GM18511 (cell line): ENCODE data around the gene BOLA1.
A peak's percentile ranks its signal among the peaks of the same experiment; 100 is the strongest.
"Not testable (repeated sequence)": the region's sequence is repeated elsewhere in the genome, so short reads cannot be mapped to it uniquely, and the experiment has no call there.

Experiments
- ATAC-seq: cut with Tn5 transposase; IDR thresholded peaks from one replicate; pipeline ENCODE4 v1.9.1; 2021; ENCODE audit warnings: mild to moderate bottlenecking, moderate library complexity; ENCODE audit not compliant: unreplicated experiment

Gene BOLA1

DNA sequence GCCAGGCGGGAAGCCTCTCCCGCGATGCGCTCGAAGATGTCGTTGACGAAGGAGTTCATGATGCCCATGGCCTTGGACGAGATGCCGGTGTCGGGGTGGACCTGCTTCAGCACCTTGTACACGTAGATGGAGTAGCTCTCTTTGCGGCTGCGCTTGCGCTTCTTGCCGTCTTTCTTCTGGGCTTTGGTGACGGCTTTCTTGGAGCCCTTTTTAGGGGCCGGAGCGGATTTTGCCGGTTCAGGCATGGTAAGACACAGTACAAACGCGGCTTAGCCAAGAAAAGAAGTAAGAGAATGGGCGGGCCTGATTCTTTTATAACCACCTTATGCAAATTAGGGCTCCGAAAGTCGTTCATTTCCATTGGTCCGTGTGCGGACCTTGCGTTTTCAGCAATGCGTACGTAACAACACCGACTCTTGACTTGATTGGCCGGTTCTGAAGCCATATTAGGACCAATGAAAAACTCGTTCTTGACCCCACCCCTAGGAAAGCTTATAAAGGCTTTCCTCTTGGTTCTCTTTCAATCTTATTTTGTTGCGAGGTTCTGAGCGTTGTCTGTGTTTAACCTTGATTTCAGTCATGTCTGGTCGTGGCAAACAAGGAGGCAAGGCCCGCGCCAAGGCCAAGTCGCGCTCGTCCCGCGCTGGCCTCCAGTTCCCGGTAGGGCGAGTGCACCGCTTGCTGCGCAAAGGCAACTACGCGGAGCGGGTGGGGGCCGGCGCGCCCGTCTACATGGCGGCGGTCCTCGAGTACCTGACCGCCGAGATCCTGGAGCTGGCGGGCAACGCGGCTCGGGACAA, 12.8 kb upstream of the BOLA1 start:
- peak; percentile 63 for ATAC-seq

DNA sequence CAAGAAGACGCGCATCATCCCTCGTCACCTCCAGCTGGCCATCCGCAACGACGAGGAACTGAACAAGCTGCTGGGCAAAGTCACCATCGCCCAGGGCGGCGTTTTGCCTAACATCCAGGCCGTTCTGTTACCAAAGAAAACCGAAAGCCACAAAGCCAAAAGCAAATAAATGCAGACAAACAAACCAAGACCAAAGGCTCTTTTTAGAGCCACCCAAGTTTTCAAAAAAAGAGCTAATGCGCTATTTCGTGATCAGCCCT, 12.2 kb upstream of the BOLA1 start:
- not testable (repeated sequence) for ATAC-seq

GRCh38 chr1:149887456-149888246, 11.7 kb upstream of the BOLA1 start:
- ATAC-seq: peak; percentile 52

- peak; percentile 17 for ATAC-seq
These were observed 10.9 kb upstream of the BOLA1 start for GRCh38 chr1:149888247-149888998.

DNA sequence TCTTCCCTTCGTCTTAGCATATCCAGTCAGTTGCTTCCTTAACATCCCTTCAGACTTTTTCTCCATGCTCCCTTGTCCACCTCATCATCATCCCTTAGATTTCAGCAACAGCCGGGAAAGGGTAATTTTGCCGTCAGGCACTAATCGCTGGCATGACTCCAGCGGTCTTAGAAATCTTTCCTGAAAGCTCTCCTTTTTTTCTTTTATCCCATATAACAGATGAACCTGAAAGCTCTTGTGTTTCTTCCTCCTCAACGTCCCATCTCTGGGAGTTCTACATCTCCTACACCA, 10.4 kb upstream of the BOLA1 start:
- ATAC-seq: no peak

DNA sequence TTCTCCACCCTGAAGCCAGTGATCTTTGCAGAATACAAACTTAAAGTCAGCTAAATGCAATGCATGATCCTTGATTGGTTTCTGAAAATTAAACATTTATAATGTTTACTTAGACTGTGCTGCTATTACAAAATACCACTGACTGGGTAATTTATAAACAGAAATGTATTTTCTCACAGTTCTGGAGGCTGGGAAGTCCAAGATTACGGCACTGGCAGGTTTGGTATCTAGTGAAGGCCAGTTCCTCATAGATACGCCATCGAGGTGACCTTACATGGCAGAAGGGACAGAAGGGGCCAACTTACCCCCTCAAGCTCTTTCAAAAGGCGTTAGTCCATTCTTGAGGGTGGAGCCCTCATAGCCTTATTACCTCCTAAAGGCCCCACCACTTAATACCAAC, 2.8 kb upstream of the BOLA1 start:
- ATAC-seq: no peak

GRCh38 chr1:149903836-149904491, 4.6 kb downstream of the BOLA1 start:
- no peak for ATAC-seq

- no peak for ATAC-seq
These were observed 7.3 kb downstream of the BOLA1 start for GRCh38 chr1:149906570-149907075.

DNA sequence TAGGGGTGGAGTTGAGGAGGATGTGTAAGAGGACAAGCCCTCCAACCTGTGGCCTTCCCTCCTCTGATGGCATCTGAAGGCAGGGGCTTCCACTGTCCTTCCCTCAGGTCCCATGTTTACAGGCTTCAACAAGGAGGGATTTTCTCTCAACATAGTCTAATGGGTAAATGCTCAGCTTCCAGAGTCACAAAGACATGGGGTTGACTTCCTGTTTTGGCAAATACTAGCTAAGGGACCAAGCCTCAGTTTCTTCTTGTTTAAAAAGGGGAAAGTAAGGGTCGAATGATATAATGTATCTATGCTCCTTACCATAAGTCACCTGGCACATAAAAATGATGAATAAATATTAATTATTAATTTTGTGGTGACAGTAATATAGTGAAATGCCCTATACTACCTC, 15.2 kb downstream of the BOLA1 start:
- no peak for ATAC-seq

DNA sequence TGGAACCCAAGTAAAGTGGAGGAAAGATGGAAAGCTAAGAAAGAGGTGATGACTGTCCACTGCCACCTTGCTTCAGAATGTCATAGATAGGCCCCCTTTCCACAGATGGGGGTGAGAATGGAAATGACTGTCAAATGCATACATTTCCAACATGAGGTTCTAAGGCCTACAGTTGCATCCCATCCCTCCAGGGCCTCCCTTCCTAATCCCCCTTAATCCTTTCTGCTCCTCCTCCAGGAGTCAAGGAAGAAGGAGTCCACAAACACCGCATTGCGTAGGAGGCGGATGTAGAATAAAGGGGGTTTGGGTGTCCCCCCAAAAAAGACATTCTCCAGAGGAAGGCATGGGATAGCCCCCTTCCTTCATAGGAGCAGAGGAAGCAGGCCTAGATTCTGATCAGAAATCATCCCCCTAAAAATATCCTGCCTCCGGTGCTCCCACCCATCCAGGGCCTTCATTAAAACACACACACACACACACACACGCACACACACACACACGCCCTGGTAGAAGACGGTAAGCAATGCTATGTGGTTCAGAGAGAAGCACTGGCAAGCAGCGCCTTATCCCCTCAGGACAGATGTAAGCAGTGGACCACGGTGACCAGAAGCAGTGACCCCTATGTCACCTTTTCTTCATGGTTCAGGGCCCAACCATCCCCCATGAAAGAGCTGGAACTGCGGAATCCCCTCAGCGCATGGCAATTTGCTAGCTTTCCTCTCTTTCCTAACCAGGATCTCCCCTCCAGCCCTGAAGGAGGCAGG, 16.2 kb downstream of the BOLA1 start:
- no peak for ATAC-seq

- ATAC-seq: no peak
These were observed 17.0 kb downstream of the BOLA1 start for GRCh38 chr1:149916193-149916897.

- no peak for ATAC-seq
These were observed 17.5 kb downstream of the BOLA1 start for GRCh38 chr1:149916898-149917252.

- ATAC-seq: no peak
These were observed 18.3 kb downstream of the BOLA1 start, which contains the start of gene SV2A for GRCh38 chr1:149917571-149918144. TSS of gene SV2A (minus strand) at chr1:149917844. CDS start at chr1:149913840, 4,004 bp downstream.

- ATAC-seq: no peak
These were observed 24.3 kb downstream of the BOLA1 start for GRCh38 chr1:149923626-149924025.

- ATAC-seq: no peak
These were observed 26.0 kb downstream of the BOLA1 start for GRCh38 chr1:149925345-149925744.

DNA sequence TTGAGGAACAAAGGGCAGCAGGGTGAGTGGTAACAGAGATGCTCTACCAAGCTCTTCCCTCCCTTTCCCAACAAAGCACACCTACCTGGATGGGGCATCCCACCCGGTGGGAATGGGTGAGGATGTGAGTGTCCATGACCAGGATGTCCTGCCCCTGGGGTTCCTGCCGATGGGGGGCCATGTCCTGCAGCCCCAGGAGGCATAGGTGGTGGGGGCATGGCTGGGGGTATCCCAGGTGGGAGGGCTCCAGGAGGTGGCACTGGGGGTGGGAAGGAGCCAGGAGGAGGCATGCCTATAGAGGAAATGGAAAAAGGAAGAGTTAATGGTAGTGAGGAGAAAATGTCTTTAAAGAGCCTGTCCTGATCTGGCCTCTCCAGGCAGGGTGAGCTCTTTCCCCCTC, 26.4 kb downstream of the BOLA1 start:
- no peak for ATAC-seq

DNA sequence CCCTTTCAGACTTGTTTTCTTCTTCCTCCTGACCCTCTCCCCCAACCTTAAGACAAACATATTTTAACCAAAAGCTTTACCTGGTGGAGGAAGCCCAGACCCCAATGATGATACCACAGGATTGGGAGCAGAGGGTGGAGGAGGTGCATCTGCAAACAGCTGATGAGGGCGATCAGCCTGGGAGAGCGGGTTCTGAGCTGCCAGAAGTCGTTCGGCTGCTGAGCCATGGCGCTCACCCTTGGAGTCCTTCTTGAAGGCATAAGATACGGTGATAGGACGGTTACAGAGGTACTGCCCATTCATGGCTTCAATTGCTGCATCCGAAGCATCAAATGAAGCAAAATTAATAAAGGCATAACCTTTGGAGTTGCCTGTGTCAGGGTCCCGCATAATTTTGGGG, 26.9 kb downstream of the BOLA1 start:
- no peak for ATAC-seq

GRCh38 chr1:149927056-149927562, 27.7 kb downstream of the BOLA1 start:
- ATAC-seq: no peak
